GM19099 (cell line): ENCODE data around the gene RAPGEF4.

ENCODE experiments used
- POLR2A ChIP-seq: IDR thresholded peaks from 3 replicates; pipeline ENCODE4 v1.6.1; 2011; ENCODE audit warnings: low read depth; ENCODE audit not compliant: insufficient read length; ENCODE audit errors: extremely low read depth

RAPGEF4 gene

GRCh38 chr2:172830482-172830881, 94.8 kb downstream of the RAPGEF4 start:
- no peak for TF ChIP-seq POLR2A

DNA sequence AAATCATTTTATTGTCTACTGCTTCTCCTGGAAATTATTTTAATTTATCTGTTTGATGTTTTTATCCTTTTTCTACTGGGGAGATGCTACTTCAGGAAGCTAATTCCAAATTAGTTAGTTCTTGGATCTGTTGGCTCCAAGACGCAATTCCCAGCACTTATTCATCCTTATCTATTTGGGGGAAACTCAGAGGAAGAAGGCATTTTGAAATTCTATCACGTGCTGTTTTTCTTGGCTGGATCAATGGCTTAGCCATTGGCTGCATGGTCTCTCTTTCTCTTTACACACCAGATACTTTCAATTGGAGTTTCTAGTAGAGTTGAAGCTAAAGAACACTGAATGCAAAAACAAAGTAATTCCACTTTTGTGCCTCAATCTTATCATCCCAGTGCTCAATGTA, 98.3 kb downstream of the RAPGEF4 start:
- no peak for TF ChIP-seq POLR2A

GRCh38 chr2:172834881-172835280, 99.2 kb downstream of the RAPGEF4 start:
- no peak for TF ChIP-seq POLR2A

GRCh38 chr2:172836347-172836821, 100.7 kb downstream of the RAPGEF4 start:
- no peak for TF ChIP-seq POLR2A

- no peak for TF ChIP-seq POLR2A
Observed at GRCh38 chr2:172836827-172837226, 101.2 kb downstream of the RAPGEF4 start.

- TF ChIP-seq POLR2A = no peak
Observed at GRCh38 chr2:172839446-172839845, 103.8 kb downstream of the RAPGEF4 start.

- no peak for TF ChIP-seq POLR2A
Observed at GRCh38 chr2:172842511-172843265, 107.0 kb downstream of the RAPGEF4 start.

- TF ChIP-seq POLR2A = no peak
Observed at GRCh38 chr2:172843266-172843582, 107.6 kb downstream of the RAPGEF4 start.

GRCh38 chr2:172843902-172844715, 108.5 kb downstream of the RAPGEF4 start:
- TF ChIP-seq POLR2A = no peak

- TF ChIP-seq POLR2A = no peak
Observed at GRCh38 chr2:172845028-172845630, 109.5 kb downstream of the RAPGEF4 start.

- no peak for TF ChIP-seq POLR2A
Observed at GRCh38 chr2:172846551-172846950, 110.9 kb downstream of the RAPGEF4 start.

- TF ChIP-seq POLR2A = no peak
Observed at GRCh38 chr2:172847188-172847587, 111.5 kb downstream of the RAPGEF4 start.

GRCh38 chr2:172848519-172848918, 112.9 kb downstream of the RAPGEF4 start:
- TF ChIP-seq POLR2A = no peak

GRCh38 chr2:172849519-172850217, 114.0 kb downstream of the RAPGEF4 start:
- no peak for TF ChIP-seq POLR2A

GRCh38 chr2:172855588-172855987, 119.9 kb downstream of the RAPGEF4 start:
- TF ChIP-seq POLR2A = no peak
